GM12873 (cell line): ENCODE results near the gene HCN1.

Source experiments
- CTCF ChIP-seq: IDR thresholded peaks from 2 replicates; pipeline ENCODE4 v1.5.1; 2012; ENCODE audit warnings: low read depth, mild to moderate bottlenecking, moderate library complexity, low read length, control low read depth; ENCODE audit not compliant: insufficient read depth; ENCODE audit errors: missing control alignments

The HCN1 gene

GRCh38 chr5:45694255-45694814 is 1.8 kb downstream of the HCN1 start:
- no peak for TF ChIP-seq CTCF

GRCh38 chr5:45692481-45692880 is 3.7 kb downstream of the HCN1 start:
- no peak for TF ChIP-seq CTCF

GRCh38 chr5:45691656-45692055 is 4.5 kb downstream of the HCN1 start:
- no peak for TF ChIP-seq CTCF

GRCh38 chr5:45687701-45688100 is 8.5 kb downstream of the HCN1 start:
- TF ChIP-seq CTCF: no peak

DNA sequence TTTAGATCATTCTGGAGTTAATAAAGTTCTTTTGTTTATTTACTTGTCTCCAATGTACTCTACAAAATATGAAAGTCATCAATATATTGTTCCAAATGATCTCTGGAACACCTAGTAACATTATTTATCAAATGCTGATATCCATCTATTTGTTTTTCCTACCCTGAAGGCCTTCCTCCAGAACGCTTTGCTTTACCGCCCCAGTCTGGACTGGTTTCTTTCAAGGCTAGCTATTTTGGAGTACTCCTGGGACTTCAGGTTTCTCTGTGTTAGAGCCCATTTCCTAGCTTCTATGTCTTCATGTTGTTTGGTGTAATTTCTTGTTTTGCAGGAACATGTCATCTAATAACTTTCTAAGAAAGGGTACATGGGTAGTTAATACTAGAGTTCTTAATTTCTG is 9.6 kb downstream of the HCN1 start:
- TF ChIP-seq CTCF: no peak

DNA sequence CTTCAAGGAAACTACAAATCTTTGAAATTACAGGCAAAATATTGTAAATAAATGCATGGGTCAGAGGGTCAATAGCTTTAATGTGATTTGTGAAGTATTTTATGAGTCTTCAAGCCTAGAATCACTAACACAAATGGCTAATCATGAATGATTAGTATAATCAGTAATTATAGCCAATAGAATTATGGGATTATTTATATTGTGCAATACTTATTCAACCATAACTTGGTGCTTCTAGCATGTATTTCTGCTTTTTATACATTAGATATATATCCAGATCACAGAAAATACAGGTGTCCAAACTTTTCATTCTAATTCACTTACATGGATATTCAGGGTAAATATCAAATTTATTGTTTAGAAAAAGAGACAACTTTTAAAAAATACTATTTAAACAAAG is 12.1 kb downstream of the HCN1 start:
- no peak for TF ChIP-seq CTCF

GRCh38 chr5:45680950-45681349 is 15.2 kb downstream of the HCN1 start:
- TF ChIP-seq CTCF: no peak
